Thyroid gland (tissue), 4 donors: Measurements from ENCODE around the gene NUDT3.

Source experiments
- CTCF ChIP-seq, 6 experiments: fragments of 200-600 bp in 3 of 6; fragments of 450-650 bp in 3 of 6; sonication (generic) in 3 of 6; IDR thresholded peaks; one replicate each; pipeline ENCODE4 v1.5.1; 2016 to 2019; ENCODE audit warnings: antibody characterized with exemption in 6 of 6, mild to moderate bottlenecking in 2 of 6, inconsistent platforms in 1 of 6, moderate library complexity in 1 of 6
- POLR2A ChIP-seq, 2 donors: fragments of 450-650 bp; IDR thresholded peaks; one replicate each; pipeline ENCODE4 v1.6.1; 2017; ENCODE audit warnings: antibody characterized with exemption in 2 of 2, mild to moderate bottlenecking in 2 of 2, moderate library complexity in 1 of 2

- no peak for TF ChIP-seq CTCF (IDR thresholded peaks at IDR 0.05)
- no peak for TF ChIP-seq POLR2A (IDR thresholded peaks at IDR 0.05)
Observed at GRCh38 chr6:34332251-34333198, 59.9 kb downstream of the NUDT3 start.
